Measurements from ENCODE around the gene GATD1.

DNA sequence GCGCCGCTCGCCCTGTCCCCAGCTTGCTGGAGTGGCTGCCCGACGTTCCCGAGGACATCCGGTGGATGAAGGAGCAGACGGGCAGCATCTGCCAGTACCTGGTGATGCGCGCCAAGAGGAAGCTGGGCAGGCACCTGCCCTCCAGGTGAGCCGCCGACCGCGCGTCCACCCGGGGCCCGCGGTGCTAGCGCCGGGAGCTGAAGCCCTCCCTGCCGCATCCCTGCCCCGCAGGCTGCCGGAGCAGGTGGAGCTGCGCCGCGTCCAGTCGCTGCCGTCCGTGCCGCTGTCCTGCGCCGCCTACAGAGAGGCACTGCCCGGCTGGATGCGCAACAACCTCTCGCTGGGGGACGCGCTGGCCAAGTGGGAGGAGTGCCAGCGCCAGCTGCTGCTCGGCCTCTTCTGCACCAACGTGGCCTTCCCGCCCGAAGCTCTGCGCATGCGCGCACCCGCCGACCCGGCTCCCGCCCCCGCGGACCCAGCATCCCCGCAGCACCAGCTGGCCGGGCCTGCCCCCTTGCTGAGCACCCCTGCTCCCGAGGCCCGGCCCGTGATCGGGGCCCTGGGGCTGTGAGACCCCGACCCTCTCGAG, 47.1 kb upstream of the GATD1 start:
- TF ChIP-seq, protein P1, sequence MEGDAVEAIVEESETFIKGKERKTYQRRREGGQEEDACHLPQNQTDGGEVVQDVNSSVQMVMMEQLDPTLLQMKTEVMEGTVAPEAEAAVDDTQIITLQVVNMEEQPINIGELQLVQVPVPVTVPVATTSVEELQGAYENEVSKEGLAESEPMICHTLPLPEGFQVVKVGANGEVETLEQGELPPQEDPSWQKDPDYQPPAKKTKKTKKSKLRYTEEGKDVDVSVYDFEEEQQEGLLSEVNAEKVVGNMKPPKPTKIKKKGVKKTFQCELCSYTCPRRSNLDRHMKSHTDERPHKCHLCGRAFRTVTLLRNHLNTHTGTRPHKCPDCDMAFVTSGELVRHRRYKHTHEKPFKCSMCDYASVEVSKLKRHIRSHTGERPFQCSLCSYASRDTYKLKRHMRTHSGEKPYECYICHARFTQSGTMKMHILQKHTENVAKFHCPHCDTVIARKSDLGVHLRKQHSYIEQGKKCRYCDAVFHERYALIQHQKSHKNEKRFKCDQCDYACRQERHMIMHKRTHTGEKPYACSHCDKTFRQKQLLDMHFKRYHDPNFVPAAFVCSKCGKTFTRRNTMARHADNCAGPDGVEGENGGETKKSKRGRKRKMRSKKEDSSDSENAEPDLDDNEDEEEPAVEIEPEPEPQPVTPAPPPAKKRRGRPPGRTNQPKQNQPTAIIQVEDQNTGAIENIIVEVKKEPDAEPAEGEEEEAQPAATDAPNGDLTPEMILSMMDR (IDR thresholded peaks at IDR 0.05; ENCODE audit: low read depth, low read length) = no peak
- TF ChIP-seq EZH2phosphoT487 (IDR thresholded peaks at IDR 0.05; ENCODE audit: low read depth) = no peak
